WTC11 (cell line): ENCODE results near the gene JADE3.

ENCODE experiments used
- CBFB ChIP-seq: sonication (generic); formaldehyde crosslinking; IDR thresholded peaks from 2 replicates; pipeline ENCODE4 v1.8.1; 2022; ENCODE audit warnings: mild to moderate bottlenecking, low read depth, missing genetic modification reagents
- ESRRA ChIP-seq: sonication (generic); formaldehyde crosslinking; IDR thresholded peaks from 2 replicates; pipeline ENCODE4 v1.8.1; 2022; ENCODE audit warnings: mild to moderate bottlenecking, missing genetic modification reagents, borderline replicate concordance
- KAT7 ChIP-seq: sonication (generic); formaldehyde crosslinking; IDR thresholded peaks from 2 replicates; pipeline ENCODE4 v1.8.1; 2023; ENCODE audit warnings: missing genetic modification reagents, mild to moderate bottlenecking, borderline replicate concordance
- SMAD3 ChIP-seq: sonication (generic); formaldehyde crosslinking; IDR thresholded peaks from 2 replicates; pipeline ENCODE4 v1.8.0; 2022; ENCODE audit warnings: missing genetic modification reagents, mild to moderate bottlenecking, borderline replicate concordance
- TF ChIP-seq, protein P1 (sequence below): fragments of 200-600 bp; IDR thresholded peaks from 2 replicates; pipeline ENCODE4 v1.8.0; 2022; ENCODE audit warnings: antibody characterized with exemption
- TF ChIP-seq, protein P2 (sequence below): sonication (generic); formaldehyde crosslinking; IDR thresholded peaks from 2 replicates; pipeline ENCODE4 v1.8.1; 2023; ENCODE audit warnings: mild to moderate bottlenecking, missing genetic modification reagents, borderline replicate concordance
- TF ChIP-seq, protein P3 (sequence below): sonication (generic); formaldehyde crosslinking; IDR thresholded peaks from 2 replicates; pipeline ENCODE4 v1.8.0; 2022; ENCODE audit warnings: missing genetic modification reagents
- TF ChIP-seq, protein P4 (sequence below): sonication (generic); formaldehyde crosslinking; IDR thresholded peaks from 2 replicates; pipeline ENCODE4 v1.8.1; 2023; ENCODE audit warnings: mild to moderate bottlenecking, missing genetic modification reagents

GRCh38 chrX:46959985-46960700 lies 47.9 kb downstream of the JADE3 start:
- TF ChIP-seq, protein P1, sequence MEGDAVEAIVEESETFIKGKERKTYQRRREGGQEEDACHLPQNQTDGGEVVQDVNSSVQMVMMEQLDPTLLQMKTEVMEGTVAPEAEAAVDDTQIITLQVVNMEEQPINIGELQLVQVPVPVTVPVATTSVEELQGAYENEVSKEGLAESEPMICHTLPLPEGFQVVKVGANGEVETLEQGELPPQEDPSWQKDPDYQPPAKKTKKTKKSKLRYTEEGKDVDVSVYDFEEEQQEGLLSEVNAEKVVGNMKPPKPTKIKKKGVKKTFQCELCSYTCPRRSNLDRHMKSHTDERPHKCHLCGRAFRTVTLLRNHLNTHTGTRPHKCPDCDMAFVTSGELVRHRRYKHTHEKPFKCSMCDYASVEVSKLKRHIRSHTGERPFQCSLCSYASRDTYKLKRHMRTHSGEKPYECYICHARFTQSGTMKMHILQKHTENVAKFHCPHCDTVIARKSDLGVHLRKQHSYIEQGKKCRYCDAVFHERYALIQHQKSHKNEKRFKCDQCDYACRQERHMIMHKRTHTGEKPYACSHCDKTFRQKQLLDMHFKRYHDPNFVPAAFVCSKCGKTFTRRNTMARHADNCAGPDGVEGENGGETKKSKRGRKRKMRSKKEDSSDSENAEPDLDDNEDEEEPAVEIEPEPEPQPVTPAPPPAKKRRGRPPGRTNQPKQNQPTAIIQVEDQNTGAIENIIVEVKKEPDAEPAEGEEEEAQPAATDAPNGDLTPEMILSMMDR, result no peak
- TF ChIP-seq KAT7 (no peak), SMAD3 (no peak), ESRRA (CRISPR knock-in tag) (no peak), CBFB (CRISPR knock-in tag) (no peak)
- TF ChIP-seq, protein P2, sequence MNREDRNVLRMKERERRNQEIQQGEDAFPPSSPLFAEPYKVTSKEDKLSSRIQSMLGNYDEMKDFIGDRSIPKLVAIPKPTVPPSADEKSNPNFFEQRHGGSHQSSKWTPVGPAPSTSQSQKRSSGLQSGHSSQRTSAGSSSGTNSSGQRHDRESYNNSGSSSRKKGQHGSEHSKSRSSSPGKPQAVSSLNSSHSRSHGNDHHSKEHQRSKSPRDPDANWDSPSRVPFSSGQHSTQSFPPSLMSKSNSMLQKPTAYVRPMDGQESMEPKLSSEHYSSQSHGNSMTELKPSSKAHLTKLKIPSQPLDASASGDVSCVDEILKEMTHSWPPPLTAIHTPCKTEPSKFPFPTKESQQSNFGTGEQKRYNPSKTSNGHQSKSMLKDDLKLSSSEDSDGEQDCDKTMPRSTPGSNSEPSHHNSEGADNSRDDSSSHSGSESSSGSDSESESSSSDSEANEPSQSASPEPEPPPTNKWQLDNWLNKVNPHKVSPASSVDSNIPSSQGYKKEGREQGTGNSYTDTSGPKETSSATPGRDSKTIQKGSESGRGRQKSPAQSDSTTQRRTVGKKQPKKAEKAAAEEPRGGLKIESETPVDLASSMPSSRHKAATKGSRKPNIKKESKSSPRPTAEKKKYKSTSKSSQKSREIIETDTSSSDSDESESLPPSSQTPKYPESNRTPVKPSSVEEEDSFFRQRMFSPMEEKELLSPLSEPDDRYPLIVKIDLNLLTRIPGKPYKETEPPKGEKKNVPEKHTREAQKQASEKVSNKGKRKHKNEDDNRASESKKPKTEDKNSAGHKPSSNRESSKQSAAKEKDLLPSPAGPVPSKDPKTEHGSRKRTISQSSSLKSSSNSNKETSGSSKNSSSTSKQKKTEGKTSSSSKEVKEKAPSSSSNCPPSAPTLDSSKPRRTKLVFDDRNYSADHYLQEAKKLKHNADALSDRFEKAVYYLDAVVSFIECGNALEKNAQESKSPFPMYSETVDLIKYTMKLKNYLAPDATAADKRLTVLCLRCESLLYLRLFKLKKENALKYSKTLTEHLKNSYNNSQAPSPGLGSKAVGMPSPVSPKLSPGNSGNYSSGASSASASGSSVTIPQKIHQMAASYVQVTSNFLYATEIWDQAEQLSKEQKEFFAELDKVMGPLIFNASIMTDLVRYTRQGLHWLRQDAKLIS (CRISPR knock-in tag), result no peak
- TF ChIP-seq, protein P3, sequence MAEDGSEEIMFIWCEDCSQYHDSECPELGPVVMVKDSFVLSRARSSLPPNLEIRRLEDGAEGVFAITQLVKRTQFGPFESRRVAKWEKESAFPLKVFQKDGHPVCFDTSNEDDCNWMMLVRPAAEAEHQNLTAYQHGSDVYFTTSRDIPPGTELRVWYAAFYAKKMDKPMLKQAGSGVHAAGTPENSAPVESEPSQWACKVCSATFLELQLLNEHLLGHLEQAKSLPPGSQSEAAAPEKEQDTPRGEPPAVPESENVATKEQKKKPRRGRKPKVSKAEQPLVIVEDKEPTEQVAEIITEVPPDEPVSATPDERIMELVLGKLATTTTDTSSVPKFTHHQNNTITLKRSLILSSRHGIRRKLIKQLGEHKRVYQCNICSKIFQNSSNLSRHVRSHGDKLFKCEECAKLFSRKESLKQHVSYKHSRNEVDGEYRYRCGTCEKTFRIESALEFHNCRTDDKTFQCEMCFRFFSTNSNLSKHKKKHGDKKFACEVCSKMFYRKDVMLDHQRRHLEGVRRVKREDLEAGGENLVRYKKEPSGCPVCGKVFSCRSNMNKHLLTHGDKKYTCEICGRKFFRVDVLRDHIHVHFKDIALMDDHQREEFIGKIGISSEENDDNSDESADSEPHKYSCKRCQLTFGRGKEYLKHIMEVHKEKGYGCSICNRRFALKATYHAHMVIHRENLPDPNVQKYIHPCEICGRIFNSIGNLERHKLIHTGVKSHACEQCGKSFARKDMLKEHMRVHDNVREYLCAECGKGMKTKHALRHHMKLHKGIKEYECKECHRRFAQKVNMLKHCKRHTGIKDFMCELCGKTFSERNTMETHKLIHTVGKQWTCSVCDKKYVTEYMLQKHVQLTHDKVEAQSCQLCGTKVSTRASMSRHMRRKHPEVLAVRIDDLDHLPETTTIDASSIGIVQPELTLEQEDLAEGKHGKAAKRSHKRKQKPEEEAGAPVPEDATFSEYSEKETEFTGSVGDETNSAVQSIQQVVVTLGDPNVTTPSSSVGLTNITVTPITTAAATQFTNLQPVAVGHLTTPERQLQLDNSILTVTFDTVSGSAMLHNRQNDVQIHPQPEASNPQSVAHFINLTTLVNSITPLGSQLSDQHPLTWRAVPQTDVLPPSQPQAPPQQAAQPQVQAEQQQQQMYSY, result no peak
- TF ChIP-seq, protein P4, sequence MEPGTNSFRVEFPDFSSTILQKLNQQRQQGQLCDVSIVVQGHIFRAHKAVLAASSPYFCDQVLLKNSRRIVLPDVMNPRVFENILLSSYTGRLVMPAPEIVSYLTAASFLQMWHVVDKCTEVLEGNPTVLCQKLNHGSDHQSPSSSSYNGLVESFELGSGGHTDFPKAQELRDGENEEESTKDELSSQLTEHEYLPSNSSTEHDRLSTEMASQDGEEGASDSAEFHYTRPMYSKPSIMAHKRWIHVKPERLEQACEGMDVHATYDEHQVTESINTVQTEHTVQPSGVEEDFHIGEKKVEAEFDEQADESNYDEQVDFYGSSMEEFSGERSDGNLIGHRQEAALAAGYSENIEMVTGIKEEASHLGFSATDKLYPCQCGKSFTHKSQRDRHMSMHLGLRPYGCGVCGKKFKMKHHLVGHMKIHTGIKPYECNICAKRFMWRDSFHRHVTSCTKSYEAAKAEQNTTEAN, result no peak
